Measurements from ENCODE around the gene COLEC12.

COLEC12 gene

GRCh38 chr18:500632-501405 lies at the start of gene COLEC12:
Gene COLEC12 (minus strand): TSS chr18:500701. CDS start chr18:500514, 187 bp downstream.
- DNase-seq, result no peak

GRCh38 chr18:549967-550366 lies 49.5 kb upstream of the COLEC12 start:
- no peak for DNase-seq

- no peak for DNase-seq
Measured at GRCh38 chr18:543447-544078, 43.1 kb upstream of the COLEC12 start.

- no peak for DNase-seq
Measured at GRCh38 chr18:533995-534601, 33.6 kb upstream of the COLEC12 start.

- DNase-seq, result no peak
Measured at GRCh38 chr18:532632-533031, 32.1 kb upstream of the COLEC12 start.

GRCh38 chr18:532018-532417 lies 31.5 kb upstream of the COLEC12 start:
- DNase-seq, result no peak

GRCh38 chr18:527146-527545 lies 26.6 kb upstream of the COLEC12 start:
- DNase-seq, result no peak

GRCh38 chr18:526681-527080 lies 26.2 kb upstream of the COLEC12 start:
- no peak for DNase-seq

- no peak for DNase-seq
Measured at GRCh38 chr18:525036-525797, 24.7 kb upstream of the COLEC12 start.

GRCh38 chr18:524466-524865 lies 24.0 kb upstream of the COLEC12 start:
- no peak for DNase-seq

- no peak for DNase-seq
Measured at GRCh38 chr18:523561-523960, 23.1 kb upstream of the COLEC12 start.

- DNase-seq, result no peak
Measured at GRCh38 chr18:519019-519879, 18.7 kb upstream of the COLEC12 start.

- no peak for DNase-seq
Measured at GRCh38 chr18:518081-518480, 17.6 kb upstream of the COLEC12 start.

GRCh38 chr18:515838-516237 lies 15.3 kb upstream of the COLEC12 start:
- DNase-seq, result no peak

- DNase-seq, result no peak
Measured at GRCh38 chr18:515156-515815, 14.8 kb upstream of the COLEC12 start.

- no peak for DNase-seq
Measured at GRCh38 chr18:513826-514530, 13.5 kb upstream of the COLEC12 start.

- DNase-seq, result no peak
Measured at GRCh38 chr18:512957-513356, 12.5 kb upstream of the COLEC12 start.

GRCh38 chr18:508835-509234 lies 8.3 kb upstream of the COLEC12 start:
- no peak for DNase-seq

GRCh38 chr18:507636-508035 lies 7.1 kb upstream of the COLEC12 start:
- DNase-seq, result no peak

GRCh38 chr18:506801-507200 lies 6.3 kb upstream of the COLEC12 start:
- no peak for DNase-seq

- DNase-seq, result no peak
Measured at GRCh38 chr18:506264-506663, 5.8 kb upstream of the COLEC12 start.
